Cardiac fibroblast (primary cell): ENCODE results near the gene NR6A1.

Source experiments
- DNase-seq, 2 donors: peaks; one replicate each; pipeline versions ENCODE4 v3.0.0 to v3.0.0-alpha.2; 2010; ENCODE audit warnings: low read depth in 2 of 2
- H3K4me3 ChIP-seq, 2 donors: replicated peaks in 1 of 2; 1 replicate in 1 of 2; 2 replicates in 1 of 2; pipeline ENCODE4 v1.5.1; 2011; ENCODE audit warnings: low read depth in 2 of 2, low read length in 2 of 2, mild to moderate bottlenecking in 2 of 2, moderate library complexity in 1 of 2
- TF ChIP-seq, protein P1 (sequence below): IDR thresholded peaks from one replicate; pipeline ENCODE4 v1.5.1; 2011; ENCODE audit warnings: low read depth, mild to moderate bottlenecking, low read length, inconsistent platforms

Gene NR6A1

DNA sequence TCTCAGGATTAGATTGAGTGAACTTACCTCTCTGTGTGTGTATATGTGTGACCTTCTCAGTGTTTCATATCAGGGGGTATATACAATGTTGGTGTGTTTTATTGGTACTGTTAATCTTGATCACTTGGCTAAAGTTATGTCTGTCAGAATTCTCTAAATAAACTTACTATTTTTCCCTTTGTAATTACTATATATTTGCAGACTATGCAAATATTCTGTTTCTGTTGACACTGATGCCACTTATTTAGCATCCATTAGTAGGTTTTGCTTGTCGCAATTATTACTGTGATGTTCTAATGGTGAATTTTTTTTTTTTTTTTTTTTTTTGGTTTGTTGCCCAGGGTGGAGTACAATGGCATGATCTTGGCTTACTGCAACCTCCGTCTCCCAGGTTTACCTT lies 221.0 kb downstream of the NR6A1 start:
- no peak for DNase-seq
- no peak overlapping the region for H3K4me3 ChIP-seq
- TF ChIP-seq, protein P1, sequence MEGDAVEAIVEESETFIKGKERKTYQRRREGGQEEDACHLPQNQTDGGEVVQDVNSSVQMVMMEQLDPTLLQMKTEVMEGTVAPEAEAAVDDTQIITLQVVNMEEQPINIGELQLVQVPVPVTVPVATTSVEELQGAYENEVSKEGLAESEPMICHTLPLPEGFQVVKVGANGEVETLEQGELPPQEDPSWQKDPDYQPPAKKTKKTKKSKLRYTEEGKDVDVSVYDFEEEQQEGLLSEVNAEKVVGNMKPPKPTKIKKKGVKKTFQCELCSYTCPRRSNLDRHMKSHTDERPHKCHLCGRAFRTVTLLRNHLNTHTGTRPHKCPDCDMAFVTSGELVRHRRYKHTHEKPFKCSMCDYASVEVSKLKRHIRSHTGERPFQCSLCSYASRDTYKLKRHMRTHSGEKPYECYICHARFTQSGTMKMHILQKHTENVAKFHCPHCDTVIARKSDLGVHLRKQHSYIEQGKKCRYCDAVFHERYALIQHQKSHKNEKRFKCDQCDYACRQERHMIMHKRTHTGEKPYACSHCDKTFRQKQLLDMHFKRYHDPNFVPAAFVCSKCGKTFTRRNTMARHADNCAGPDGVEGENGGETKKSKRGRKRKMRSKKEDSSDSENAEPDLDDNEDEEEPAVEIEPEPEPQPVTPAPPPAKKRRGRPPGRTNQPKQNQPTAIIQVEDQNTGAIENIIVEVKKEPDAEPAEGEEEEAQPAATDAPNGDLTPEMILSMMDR: no peak

DNA sequence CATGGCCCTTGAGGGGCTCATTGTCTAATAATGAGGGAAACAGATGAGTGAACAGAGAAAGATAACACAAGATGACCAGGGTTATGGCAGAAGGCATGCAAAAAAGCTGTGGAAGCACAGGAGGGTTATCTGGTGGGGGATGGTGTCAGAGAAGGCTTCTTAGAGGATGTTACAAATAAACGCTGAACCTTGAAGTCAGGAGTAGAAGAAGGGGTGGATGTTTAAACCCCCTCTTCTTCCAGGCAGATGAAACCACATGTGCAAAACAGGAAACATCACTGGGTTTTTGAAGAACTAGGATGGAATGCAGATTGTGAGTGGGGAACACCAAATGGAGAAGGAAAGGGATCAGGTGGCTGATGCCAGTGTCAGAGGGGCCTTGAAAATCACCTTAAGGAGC lies 222.1 kb downstream of the NR6A1 start:
- no peak overlapping the region for H3K4me3 ChIP-seq
- TF ChIP-seq, protein P1: no peak
- DNase-seq: no peak

DNA sequence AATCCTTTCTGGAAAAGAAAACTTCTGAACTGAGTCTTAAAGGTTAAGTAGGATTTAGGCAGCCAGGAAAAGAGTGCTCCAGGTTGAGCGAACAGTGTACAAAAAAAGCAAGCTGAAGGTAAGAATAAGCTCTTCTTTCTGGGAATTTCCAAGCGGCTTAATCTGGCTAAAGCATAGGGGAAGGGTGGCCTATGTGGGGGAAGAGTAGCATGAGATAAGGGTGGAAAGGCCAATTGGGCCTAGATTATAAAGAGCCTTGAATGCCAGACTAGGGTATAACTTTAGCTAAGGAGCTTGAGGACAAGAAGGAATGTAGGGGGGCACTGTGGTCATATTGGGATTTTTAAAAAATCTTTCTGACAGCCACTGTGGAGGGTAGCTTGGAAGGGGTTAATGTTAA lies 226.6 kb downstream of the NR6A1 start:
- no peak overlapping the region for H3K4me3 ChIP-seq
- no peak for DNase-seq
- TF ChIP-seq, protein P1: no peak

DNA sequence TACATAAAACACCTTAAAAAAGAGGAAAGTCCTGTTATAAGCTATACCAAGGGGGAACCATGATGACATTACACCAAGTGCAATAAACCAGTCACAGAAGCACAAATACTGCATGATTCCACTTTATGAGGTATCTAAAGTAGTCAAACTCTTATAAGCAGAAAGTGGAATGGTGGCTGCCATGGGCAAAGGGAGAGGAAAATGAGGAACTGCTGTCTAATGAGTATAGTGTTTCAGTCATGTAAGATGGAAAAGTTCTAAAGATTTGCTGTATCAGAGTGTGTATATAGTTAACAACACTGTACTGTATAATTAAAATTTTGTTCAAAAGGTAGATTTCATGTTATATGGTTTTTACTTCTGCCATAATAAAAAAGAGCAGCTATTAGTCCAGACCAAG lies 229.3 kb downstream of the NR6A1 start:
- TF ChIP-seq, protein P1: no peak
- H3K4me3 ChIP-seq: no peak overlapping the region
- DNase-seq: no peak

DNA sequence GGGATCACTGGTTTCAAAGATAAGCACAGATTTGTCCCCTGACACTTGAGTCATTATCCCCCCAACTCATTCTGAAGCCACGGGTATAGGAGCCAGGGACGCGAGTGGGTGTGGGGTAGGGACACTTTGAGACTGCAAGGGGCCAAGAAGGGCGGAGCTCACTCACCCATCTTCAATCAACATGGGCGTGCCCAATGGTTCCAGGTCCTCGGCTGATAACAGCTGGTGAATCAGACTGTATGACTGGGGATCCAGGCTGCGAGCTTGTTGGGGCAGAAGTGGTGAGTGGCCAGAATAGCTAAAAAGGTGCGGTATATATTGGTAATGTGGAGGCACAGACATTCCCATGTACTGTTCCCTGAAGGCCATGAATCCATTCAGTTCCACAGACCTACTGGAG lies 233.2 kb downstream of the NR6A1 start:
- no peak for DNase-seq
- TF ChIP-seq, protein P1: no peak
- no peak overlapping the region for H3K4me3 ChIP-seq

DNA sequence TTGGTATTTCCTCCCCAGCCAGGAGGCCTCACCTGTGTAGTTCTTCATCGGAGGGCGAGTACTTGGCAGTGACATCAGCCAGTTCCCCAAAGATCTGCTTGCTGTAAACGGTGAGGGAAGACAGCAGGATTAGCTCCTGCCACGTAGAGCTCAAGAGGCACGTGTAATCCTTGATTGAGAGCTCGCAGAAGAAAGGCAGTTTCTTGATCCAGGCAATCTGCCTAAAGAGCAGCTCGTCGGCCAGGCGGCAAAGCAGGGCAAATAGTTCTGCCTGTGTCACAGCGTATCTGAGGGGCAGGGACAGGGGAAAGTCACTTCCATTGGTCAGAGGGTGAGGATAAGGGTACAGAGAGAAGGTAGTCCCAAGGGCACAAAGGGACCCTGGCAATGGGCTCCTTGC lies 235.3 kb downstream of the NR6A1 start:
- H3K4me3 ChIP-seq: no peak overlapping the region
- DNase-seq: no peak
- TF ChIP-seq, protein P1: no peak

DNA sequence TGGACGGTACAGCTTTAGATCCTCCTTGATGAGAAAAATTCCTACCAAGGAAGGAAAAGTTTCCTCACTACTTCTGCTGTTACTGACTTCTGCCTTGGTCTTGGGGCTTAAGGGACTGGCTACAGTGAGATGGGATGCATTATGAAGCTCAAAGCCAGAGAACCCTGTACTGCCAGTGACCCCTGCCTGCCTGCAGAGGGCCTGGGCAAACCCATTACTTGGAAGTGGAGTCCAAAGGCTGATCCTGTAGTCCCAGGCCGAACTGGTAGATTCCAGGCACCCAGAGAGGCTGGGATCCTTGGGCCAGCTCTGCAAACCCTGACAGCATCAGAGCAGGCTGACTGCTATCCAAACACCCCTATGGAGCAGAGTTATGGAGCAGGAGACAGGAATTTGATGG lies 238.2 kb downstream of the NR6A1 start:
- TF ChIP-seq, protein P1: no peak
- H3K4me3 ChIP-seq: no peak overlapping the region
- DNase-seq: no peak
